K562 (cell line): ENCODE data around the gene COX5A. TPM values are rescaled to one million over a fixed set of nuclear protein-coding genes. Genes with fewer than 3 reads are reported as not detected.

Experiments
- ATAC-seq: fragments of 200-7000 bp; cut with Tn5 transposase; 3 replicates; pipeline ENCODE4 v1.9.1; 2020; ENCODE audit warnings: moderate library complexity
- BruUV-seq: library from RNA; stranded (reverse); fragments of 400-500 nt; replicated peaks from 2 replicates; lab custom pipeline; 2021; lab: Mats Ljungman, UMichigan
- CTCF ChIA-PET: fragments of 300-600 bp; formaldehyde crosslinking; extraction: SDS; loops from one replicate; lab custom pipeline; 2021; ENCODE audit warnings: low intra/inter-chr PET ratio; lab: Yijun Ruan, JAX
- POLR2A ChIA-PET: fragments of 300-600, 350-650 bp; sonication (Branson Sonifier 250); formaldehyde crosslinking; extraction: SDS; loops from one replicate; lab custom pipeline; 2021; ENCODE audit warnings: antibody characterized with exemption, inconsistent platforms; lab: Yijun Ruan, JAX
- DNase-seq, 4 experiments: peaks; one replicate each; pipeline versions ENCODE4 v3.0.0 to v3.0.0-alpha.2; 2011 to 2018; ENCODE audit warnings: low spot score in 3 of 4, mixed read lengths in 3 of 4; ENCODE audit errors: extremely low read depth in 1 of 4
- FAIRE-seq: peaks from 2 replicates; lab custom pipeline; 2011; peaks lifted over from hg19 to GRCh38; lab: Jason Lieb, UNC
- H2AFZ ChIP-seq: 2 replicates; pipeline ENCODE4 v1.6.0; 2011; ENCODE audit warnings: low read depth, low read length, control low read depth, inconsistent platforms
- H3K27ac ChIP-seq: fragments of 200-600 bp; 3 replicates; pipeline ENCODE4 v1.8.0; 2011; ENCODE audit warnings: low read depth, mild to moderate bottlenecking, control low read depth, inconsistent platforms, low read length, moderate library complexity, mixed read lengths; ENCODE audit errors: extremely low read depth
- H3K27me3 ChIP-seq, 2 experiments: fragments of 300-600 bp in 1 of 2; 2 replicates in 1 of 2; 3 replicates in 1 of 2; pipeline versions ENCODE4 v1.6.0 to v1.8.0; 2011; ENCODE audit warnings: inconsistent platforms in 2 of 2, low read length in 2 of 2, mild to moderate bottlenecking in 1 of 2, mixed read lengths in 1 of 2, moderate library complexity in 1 of 2; ENCODE audit not compliant: control insufficient read depth in 2 of 2, insufficient read depth in 2 of 2
- H3K36me3 ChIP-seq: fragments of 300-600 bp; 3 replicates; pipeline ENCODE4 v1.8.0; 2011; ENCODE audit warnings: mild to moderate bottlenecking, low read length, inconsistent platforms; ENCODE audit not compliant: control insufficient read depth, insufficient read depth
- H3K4me1 ChIP-seq, 2 experiments: fragments of 200-600 bp in 1 of 2; replicated peaks in 1 of 2; 2 replicates in 1 of 2; 3 replicates in 1 of 2; pipeline versions ENCODE4 v1.5.1 to v1.8.0; 2011; ENCODE audit warnings: inconsistent platforms in 2 of 2, low read length in 2 of 2, mild to moderate bottlenecking in 1 of 2, mixed read lengths in 1 of 2, moderate library complexity in 1 of 2; ENCODE audit not compliant: control insufficient read depth in 2 of 2, insufficient read depth in 2 of 2
- H3K4me2 ChIP-seq: 2 replicates; pipeline ENCODE4 v1.6.1; 2011; ENCODE audit warnings: low read length, control low read depth, inconsistent platforms, mixed read lengths; ENCODE audit not compliant: insufficient read depth
- H3K4me3 ChIP-seq: fragments of 200-600 bp; sonication (generic), shearing (Covaris generic); 2 replicates; pipeline ENCODE4 v1.5.1; 2016; ENCODE audit warnings: control low read depth, inconsistent platforms
- H3K79me2 ChIP-seq: fragments of 200-600 bp; 3 replicates; pipeline ENCODE4 v1.8.0; 2011; ENCODE audit warnings: low read length, inconsistent platforms; ENCODE audit not compliant: control insufficient read depth, insufficient read depth
- H3K9ac ChIP-seq, 2 experiments: 2 replicates each; pipeline versions ENCODE4 v1.6.0 to v1.6.1; 2011; ENCODE audit warnings: low read depth in 2 of 2, low read length in 2 of 2, control low read depth in 1 of 2, inconsistent platforms in 1 of 2, mild to moderate bottlenecking in 1 of 2, mixed read lengths in 1 of 2; ENCODE audit not compliant: insufficient read depth in 1 of 2
- H3K9me1 ChIP-seq: one replicate; pipeline ENCODE4 v1.6.0; 2011; ENCODE audit warnings: inconsistent platforms, mild to moderate bottlenecking, low read length, moderate library complexity; ENCODE audit not compliant: control insufficient read depth, insufficient read depth
- H3K9me3 ChIP-seq: replicated peaks from 2 replicates; pipeline ENCODE4 v1.5.1; 2011; ENCODE audit warnings: low read depth, low read length, inconsistent platforms; ENCODE audit not compliant: control insufficient read depth, insufficient read depth
- H4K20me1 ChIP-seq: replicated peaks from 2 replicates; pipeline ENCODE4 v1.6.1; 2011; ENCODE audit warnings: low read length, inconsistent platforms, mixed read lengths; ENCODE audit not compliant: control insufficient read depth, insufficient read depth
- CBFB ChIP-seq: sonication (generic); formaldehyde crosslinking; IDR thresholded peaks from 2 replicates; pipeline ENCODE4 v1.4.0; 2020; ENCODE audit warnings: mild to moderate bottlenecking, missing genetic modification reagents
- CREBBP ChIP-seq: IDR thresholded peaks from one replicate; pipeline ENCODE4 v1.6.1; 2012; ENCODE audit warnings: low read depth, mild to moderate bottlenecking, control low read depth, inconsistent platforms, low read length
- DMBX1 ChIP-seq: fragments of 250-450 bp; sonication (Bioruptor Pico); IDR thresholded peaks from 2 replicates; pipeline ENCODE4 v1.8.0; 2022; ENCODE audit warnings: inconsistent platforms, mild to moderate bottlenecking, moderate library complexity, borderline replicate concordance
- DNMT1 ChIP-seq: fragments of 450-650 bp; IDR thresholded peaks from 2 replicates; pipeline ENCODE4 v1.6.1; 2016; ENCODE audit warnings: antibody characterized with exemption, mild to moderate bottlenecking
- HDAC2 ChIP-seq: fragments of 450-650 bp; IDR thresholded peaks from 2 replicates; pipeline ENCODE4 v1.6.1; 2016; ENCODE audit warnings: mild to moderate bottlenecking
- JUNB ChIP-seq: fragments of 450-650 bp; formaldehyde crosslinking; conservative IDR thresholded peaks from 2 replicates; pipeline ENCODE4 v1.4.0; 2020; ENCODE audit warnings: mild to moderate bottlenecking
- KLF16 ChIP-seq: IDR thresholded peaks from 2 replicates; pipeline ENCODE4 v1.6.1; 2016; ENCODE audit warnings: antibody characterized with exemption
- MCM5 ChIP-seq: fragments of 450-650 bp; IDR thresholded peaks from 2 replicates; pipeline ENCODE4 v1.6.1; 2016; ENCODE audit warnings: low read depth
- MYC ChIP-seq, 2 experiments: fragments of 250-450 bp in 1 of 2; sonication (Bioruptor Pico) in 1 of 2; IDR thresholded peaks; 2 replicates each; pipeline versions ENCODE4 v1.5.1 to v1.6.1; 2012 to 2021; ENCODE audit warnings: low read depth in 2 of 2, borderline replicate concordance in 1 of 2, improper control_type of control experiment in 1 of 2, low read length in 1 of 2, mild to moderate bottlenecking in 1 of 2, moderate library complexity in 1 of 2
- NONO ChIP-seq, 2 experiments: fragments of 200-400 bp in 1 of 2; fragments of 450-650 bp in 1 of 2; formaldehyde crosslinking in 1 of 2; IDR thresholded peaks; 2 replicates each; pipeline ENCODE4 v1.6.1; 2017; ENCODE audit warnings: low read depth in 2 of 2, mild to moderate bottlenecking in 2 of 2, moderate library complexity in 2 of 2, low read length in 1 of 2
- NR2C2 ChIP-seq, 2 experiments: fragments of 200-800 bp in 1 of 2; sonication (Bioruptor generic) in 1 of 2; sonication (generic) in 1 of 2; formaldehyde crosslinking in 1 of 2; IDR thresholded peaks; 2 replicates each; pipeline versions ENCODE4 v1.6.1 to v1.8.0; 2016 to 2022; ENCODE audit warnings: mild to moderate bottlenecking in 1 of 2, missing compliant biosample characterization in 1 of 2, missing genetic modification characterization in 1 of 2, missing genetic modification reagents in 1 of 2
- OTX1 ChIP-seq: fragments of 450-650 bp; formaldehyde crosslinking; IDR thresholded peaks from 2 replicates; pipeline ENCODE4 v1.4.0; 2022; ENCODE audit warnings: mild to moderate bottlenecking
- POLR3G ChIP-seq: IDR thresholded peaks from 2 replicates; pipeline ENCODE4 v1.6.1; 2011; ENCODE audit not compliant: insufficient read length, insufficient replicate concordance; ENCODE audit errors: extremely low read depth
- RNF2 ChIP-seq: sonication (generic); IDR thresholded peaks from 2 replicates; pipeline ENCODE4 v1.6.1; 2016
- SRSF7 ChIP-seq: fragments of 200-400 bp; formaldehyde crosslinking; optimal IDR thresholded peaks from 2 replicates; pipeline ENCODE3; 2017; ENCODE audit warnings: mild to moderate bottlenecking, low read depth, low read length
- TCF15 ChIP-seq: fragments of 250-450 bp; sonication (Bioruptor Pico); IDR thresholded peaks from 2 replicates; pipeline ENCODE4 v1.8.0; 2022; ENCODE audit warnings: moderate library complexity, mild to moderate bottlenecking, inconsistent platforms
- TEAD4 ChIP-seq, 2 experiments: sonication (generic) in 1 of 2; formaldehyde crosslinking in 1 of 2; IDR thresholded peaks; 2 replicates each; pipeline versions ENCODE4 v1.6.1 to v1.8.0; 2012 to 2022; ENCODE audit warnings: borderline replicate concordance in 1 of 2, inconsistent platforms in 1 of 2, low read length in 1 of 2, mild to moderate bottlenecking in 1 of 2, missing genetic modification reagents in 1 of 2
- TRIM24 ChIP-seq, 2 experiments: fragments of 450-650 bp; IDR thresholded peaks; 2 replicates each; pipeline ENCODE4 v1.6.1; 2016
- XRCC3 ChIP-seq: fragments of 450-650 bp; IDR thresholded peaks from 2 replicates; pipeline ENCODE4 v1.6.1; 2017; ENCODE audit warnings: mild to moderate bottlenecking, moderate library complexity
- ZNF583 ChIP-seq: fragments of 250-450 bp; sonication (Bioruptor Pico); IDR thresholded peaks from 2 replicates; pipeline ENCODE4 v1.4.0; 2020
- ZNF780A ChIP-seq: fragments of 250-450 bp; sonication (Bioruptor Pico); IDR thresholded peaks from 2 replicates; pipeline ENCODE4 v1.5.0; 2021; ENCODE audit warnings: mild to moderate bottlenecking
- WGBS: fragments of 100-300 bp; shearing (Covaris generic); methylation state at CpG from one replicate; pipeline ENCODE4 v1.1.6; 2016; ENCODE audit warnings: low coverage, mixed read lengths; ENCODE audit not compliant: insufficient coverage; ENCODE audit errors: missing lambda C conversion rate; 5-methylcytosine and 5-hydroxymethylcytosine counted together
- in situ Hi-C: fragments of 300-500 bp; cut with MboI; formaldehyde crosslinking; loops from 4 replicates; pipeline ENCODE4 v1.15.0; 2018; ENCODE audit warnings: inconsistent platforms, mixed read lengths
- intact Hi-C: fragments of 100-400 bp; cut with micrococcal nuclease; formaldehyde crosslinking; loops from 2 replicates; pipeline ENCODE4 v1.14.2; 2022
- polyA plus RNA-seq, 8 experiments: library from polyadenylated mRNA; depleted of rRNA in 4 of 8; stranded (reverse) in 5 of 8; unstranded in 3 of 8; fragments of >200 nt; fragmentation: Nextera tagmentation in 2 of 8; fragmentation: Illumina TruSeq in 1 of 8; extraction: Ambion mirVana in 2 of 8; extraction: Trizol in 1 of 8; gene quantifications; 2 replicates each; pipeline versions ENCODE4 v1.2.1 to v1.2.3, GENCODE V29; 2011 to 2014; ENCODE audit warnings: inconsistent platforms in 1 of 8, missing spikeins in 1 of 8
- total RNA-seq, 7 experiments: library from RNA; depleted of rRNA in 6 of 7; stranded (reverse); fragments of >200 nt in 6 of 7; fragmentation: Illumina TruSeq in 2 of 7; extraction: Trizol in 2 of 7; gene quantifications; 2 replicates each; pipeline versions ENCODE4 v1.2.1 to v1.2.3, GENCODE V29; 2011 to 2021; ENCODE audit warnings: low replicate concordance in 1 of 7
- TF ChIP-seq, protein P1 (sequence below): sonication (generic); IDR thresholded peaks from 2 replicates; pipeline ENCODE4 v1.6.1; 2016
- TF ChIP-seq, protein P2 (sequence below): fragments of 450-650 bp; formaldehyde crosslinking; IDR thresholded peaks from 2 replicates; pipeline ENCODE4 v1.4.0; 2022; ENCODE audit warnings: mild to moderate bottlenecking, moderate library complexity

The COX5A gene
- total and polyA plus RNA-seq, 9 of the 15 experiments (the other 6 are each of a cell fraction or from before 2014, with no cell fraction given), result 86.8 to 553 (median 371) TPM

DNA sequence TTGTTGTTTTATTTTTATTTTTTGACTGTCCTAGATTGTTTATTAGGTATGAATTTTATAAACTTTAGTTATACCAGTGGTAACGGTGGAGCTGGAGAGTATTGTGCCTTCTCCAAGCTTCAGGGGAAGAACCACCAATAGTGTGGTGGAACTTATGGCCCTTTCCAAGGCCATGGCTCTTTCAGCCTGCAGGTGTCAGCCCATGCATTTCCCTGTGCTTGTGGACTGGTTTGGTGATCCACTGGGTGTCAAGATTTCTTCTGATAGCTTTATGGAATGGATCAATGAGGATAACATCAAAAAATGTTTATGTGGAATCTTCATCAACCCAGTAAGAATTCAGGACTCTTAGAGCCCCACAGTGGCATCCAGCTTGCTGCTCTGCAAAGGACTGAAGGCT, 38.3 kb upstream of the COX5A start (continued):
- TF ChIP-seq TEAD4 (IDR thresholded peaks at IDR 0.05; ENCODE audit: low read length) (no peak), TEAD4 (CRISPR knock-in tag; IDR thresholded peaks at IDR 0.05; ENCODE audit: borderline replicate concordance) (no peak), TCF15 (no peak), NONO (IDR thresholded peaks at IDR 0.05; ENCODE audit: low read depth in 2 of 2, low read length in 1 of 2) (no peak), NR2C2 (CRISPR knock-in tag; IDR thresholded peaks at IDR 0.05) (no peak), NR2C2 (tag; IDR thresholded peaks at IDR 0.05) (no peak), DMBX1 (CRISPR knock-in tag) (no peak), CBFB (CRISPR knock-in tag) (no peak), TRIM24 (IDR thresholded peaks at IDR 0.05) (no peak)

DNA sequence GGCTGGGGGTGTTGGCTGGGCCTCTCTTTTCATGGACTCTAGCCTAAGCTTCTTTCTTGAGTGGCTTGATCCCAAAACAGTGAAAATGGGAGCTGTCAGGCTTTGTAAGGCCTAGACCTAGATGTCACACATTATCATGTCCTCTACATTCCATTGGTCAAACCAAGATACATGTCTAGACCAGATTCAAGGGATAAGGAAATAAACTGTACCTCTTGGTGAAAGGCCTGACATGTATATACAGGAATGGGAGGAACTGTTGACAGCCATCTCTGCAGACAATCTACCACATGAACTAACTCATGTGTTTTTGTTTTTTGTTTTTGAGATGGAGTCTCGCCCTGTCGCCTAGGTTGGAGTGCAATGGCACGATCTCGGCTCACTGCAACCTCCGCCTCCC, 29.8 kb upstream of the COX5A start:
- ChIA-PET POLR2A (interaction anchor here (0.7 to 0.9 kb wide), 3 partner anchors 13 to 862 kb away, joined by 3 read pairs; no protein-coding TSS in a partner anchor), CTCF (no interaction called here)
- Histone ChIP-seq H3K36me3 (no peaks in the 10 kb centered on the region), H3K9me3 (no peaks in the 10 kb centered on the region), H3K4me2 (no peak overlapping the region), H2AFZ (no peak overlapping the region), H4K20me1 (no peaks in the 10 kb centered on the region), H3K27ac (no peak overlapping the region), H3K27me3 (peaks cover 7 to 13% of the 10 kb centered on the region in 2 experiments; a peak in 4 of 5 replicates), H3K79me2 (no peaks in the 10 kb centered on the region), H3K4me1 (no peaks in the 10 kb centered on the region; a peak in 1 of 5 replicates), H3K9me1 (no peaks in the 10 kb centered on the region), H3K4me3 (no peak overlapping the region), H3K9ac (no peak overlapping the region)
- in situ Hi-C loops (no loop called here), intact Hi-C loops (no loop called here)
- no TSS peak for BruUV-seq
- no peak for DNase-seq
- ATAC-seq, result no peak
- 63% methylated on average over 5 of the region's 5 CpGs for WGBS
- no peak for FAIRE-seq
- TF ChIP-seq XRCC3 (no peak), ZNF780A (CRISPR knock-in tag) (no peak), JUNB (CRISPR knock-in tag) (no peak), MCM5 (no peak), SRSF7 (no peak), MYC (IDR thresholded peaks at IDR 0.05; ENCODE audit: low read depth, low read length) (no peak), MYC (CRISPR knock-in tag; IDR thresholded peaks at IDR 0.05; ENCODE audit: borderline replicate concordance, low read depth) (no peak), CREBBP (no peak), ZNF583 (CRISPR knock-in tag) (no peak), DNMT1 (no peak), RNF2 (no peak), HDAC2 (no peak), KLF16 (no peak), OTX1 (CRISPR knock-in tag) (no peak), POLR3G (no peak)
- TF ChIP-seq, protein P1, sequence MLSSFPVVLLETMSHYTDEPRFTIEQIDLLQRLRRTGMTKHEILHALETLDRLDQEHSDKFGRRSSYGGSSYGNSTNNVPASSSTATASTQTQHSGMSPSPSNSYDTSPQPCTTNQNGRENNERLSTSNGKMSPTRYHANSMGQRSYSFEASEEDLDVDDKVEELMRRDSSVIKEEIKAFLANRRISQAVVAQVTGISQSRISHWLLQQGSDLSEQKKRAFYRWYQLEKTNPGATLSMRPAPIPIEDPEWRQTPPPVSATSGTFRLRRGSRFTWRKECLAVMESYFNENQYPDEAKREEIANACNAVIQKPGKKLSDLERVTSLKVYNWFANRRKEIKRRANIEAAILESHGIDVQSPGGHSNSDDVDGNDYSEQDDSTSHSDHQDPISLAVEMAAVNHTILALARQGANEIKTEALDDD, result no peak
- TF ChIP-seq, protein P2, sequence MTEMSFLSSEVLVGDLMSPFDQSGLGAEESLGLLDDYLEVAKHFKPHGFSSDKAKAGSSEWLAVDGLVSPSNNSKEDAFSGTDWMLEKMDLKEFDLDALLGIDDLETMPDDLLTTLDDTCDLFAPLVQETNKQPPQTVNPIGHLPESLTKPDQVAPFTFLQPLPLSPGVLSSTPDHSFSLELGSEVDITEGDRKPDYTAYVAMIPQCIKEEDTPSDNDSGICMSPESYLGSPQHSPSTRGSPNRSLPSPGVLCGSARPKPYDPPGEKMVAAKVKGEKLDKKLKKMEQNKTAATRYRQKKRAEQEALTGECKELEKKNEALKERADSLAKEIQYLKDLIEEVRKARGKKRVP (CRISPR knock-in tag), result no peak
